ENCODE measurements around the gene CLEC6A. TPM values are rescaled to one million over a fixed set of nuclear protein-coding genes. Genes with fewer than 3 reads are reported as not detected.

CLEC6A gene
- total RNA-seq, 1 experiment from 2014 or later, result not detected

GRCh38 chr12:8452036-8452435 is 3.7 kb upstream of the CLEC6A start:
- H3K27ac ChIP-seq (ENCODE audit: low read depth, low read length, poor library complexity, severe bottlenecking), result no peak overlapping the region
- ChIA-PET POLR2A (ENCODE audit: low non-redundant PET) (no interaction called here), CTCF (no interaction called here)
- no peak for TF ChIP-seq EZH2 (IDR thresholded peaks at IDR 0.05; ENCODE audit: borderline replicate concordance, low read depth, low read length, poor library complexity, severe bottlenecking)
- TF ChIP-seq CTCF (conservative IDR thresholded peaks at IDR 0.05; ENCODE audit: low read depth, low read length), result no peak
- no peaks in the 10 kb centered on the region for H3K4me1 ChIP-seq (ENCODE audit: insufficient read depth, low read length, poor library complexity, severe bottlenecking)
- peaks cover 15% of the 10 kb centered on the region for H3K27me3 ChIP-seq (replicated peaks; ENCODE audit: insufficient read depth, low read depth, low read length, poor library complexity)
- H3K36me3 ChIP-seq (ENCODE audit: insufficient read depth, low read length, poor library complexity, severe bottlenecking), result no peaks in the 10 kb centered on the region
- H3K9me3 ChIP-seq (ENCODE audit: low read depth, low read length, poor library complexity, severe bottlenecking), result no peaks in the 10 kb centered on the region
- no peak overlapping the region for H3K4me3 ChIP-seq (ENCODE audit: low read depth, low read length, poor library complexity, severe bottlenecking)
- no peak for DNase-seq (ENCODE audit: low spot score)
- no TSS peak for BruUV-seq (replicated peaks)
- intact Hi-C loops (cut with micrococcal nuclease; ENCODE audit: unreplicated experiment), result no loop called here

- BruUV-seq (replicated peaks), result no TSS peak
- POLR2A ChIA-PET (ENCODE audit: low non-redundant PET), result interaction anchor here (0.6 kb wide), 1 partner anchor 790 kb away, joined by 3 read pairs; no protein-coding TSS in a partner anchor
- CTCF ChIA-PET, result no interaction called here
- Histone ChIP-seq H3K4me3 (ENCODE audit: low read depth, low read length, poor library complexity, severe bottlenecking) (no peak overlapping the region), H3K27ac (ENCODE audit: low read depth, low read length, poor library complexity, severe bottlenecking) (no peak overlapping the region), H3K36me3 (ENCODE audit: insufficient read depth, low read length, poor library complexity, severe bottlenecking) (no peaks in the 10 kb centered on the region), H3K4me1 (ENCODE audit: insufficient read depth, low read length, poor library complexity, severe bottlenecking) (no peaks in the 10 kb centered on the region), H3K27me3 (replicated peaks; ENCODE audit: insufficient read depth, low read depth, low read length, poor library complexity) (peaks cover 18% of the 10 kb centered on the region), H3K9me3 (ENCODE audit: low read depth, low read length, poor library complexity, severe bottlenecking) (no peaks in the 10 kb centered on the region)
- no peak for TF ChIP-seq EZH2 (IDR thresholded peaks at IDR 0.05; ENCODE audit: borderline replicate concordance, low read depth, low read length, poor library complexity, severe bottlenecking)
- TF ChIP-seq CTCF (conservative IDR thresholded peaks at IDR 0.05; ENCODE audit: low read depth, low read length), result no peak
- DNase-seq (ENCODE audit: low spot score), result no peak
- intact Hi-C loops (cut with micrococcal nuclease; ENCODE audit: unreplicated experiment), result no loop called here
Observed at GRCh38 chr12:8453021-8453513, 2.7 kb upstream of the CLEC6A start.

GRCh38 chr12:8453796-8454195 is 2.0 kb upstream of the CLEC6A start:
- POLR2A ChIA-PET (ENCODE audit: low non-redundant PET), result no interaction called here
- no peak overlapping the region for H3K4me3 ChIP-seq (ENCODE audit: low read depth, low read length, poor library complexity, severe bottlenecking)
- CTCF ChIA-PET, result no interaction called here
- TF ChIP-seq CTCF (conservative IDR thresholded peaks at IDR 0.05; ENCODE audit: low read depth, low read length) (no peak), EZH2 (IDR thresholded peaks at IDR 0.05; ENCODE audit: borderline replicate concordance, low read depth, low read length, poor library complexity, severe bottlenecking) (no peak)
- no peaks in the 10 kb centered on the region for H3K4me1 ChIP-seq (ENCODE audit: insufficient read depth, low read length, poor library complexity, severe bottlenecking)
- intact Hi-C loops (cut with micrococcal nuclease; ENCODE audit: unreplicated experiment), result no loop called here
- no peaks in the 10 kb centered on the region for H3K9me3 ChIP-seq (ENCODE audit: low read depth, low read length, poor library complexity, severe bottlenecking)
- no TSS peak for BruUV-seq (replicated peaks)
- peaks cover 25% of the 10 kb centered on the region for H3K27me3 ChIP-seq (replicated peaks; ENCODE audit: insufficient read depth, low read depth, low read length, poor library complexity)
- DNase-seq (ENCODE audit: low spot score), result no peak
- H3K27ac ChIP-seq (ENCODE audit: low read depth, low read length, poor library complexity, severe bottlenecking), result no peak overlapping the region
- no peaks in the 10 kb centered on the region for H3K36me3 ChIP-seq (ENCODE audit: insufficient read depth, low read length, poor library complexity, severe bottlenecking)
